GM12892 (cell line): ENCODE data around the gene RPEL1.

Experiments used
- POLR2A ChIP-seq: IDR thresholded peaks from 2 replicates; pipeline ENCODE4 v1.6.1; 2011; ENCODE audit warnings: low read depth, low read length, control low read depth
- TAF1 ChIP-seq: IDR thresholded peaks from 2 replicates; pipeline ENCODE4 v1.6.1; 2011; ENCODE audit warnings: low read depth, mild to moderate bottlenecking, control low read depth, low read length, borderline replicate concordance

DNA sequence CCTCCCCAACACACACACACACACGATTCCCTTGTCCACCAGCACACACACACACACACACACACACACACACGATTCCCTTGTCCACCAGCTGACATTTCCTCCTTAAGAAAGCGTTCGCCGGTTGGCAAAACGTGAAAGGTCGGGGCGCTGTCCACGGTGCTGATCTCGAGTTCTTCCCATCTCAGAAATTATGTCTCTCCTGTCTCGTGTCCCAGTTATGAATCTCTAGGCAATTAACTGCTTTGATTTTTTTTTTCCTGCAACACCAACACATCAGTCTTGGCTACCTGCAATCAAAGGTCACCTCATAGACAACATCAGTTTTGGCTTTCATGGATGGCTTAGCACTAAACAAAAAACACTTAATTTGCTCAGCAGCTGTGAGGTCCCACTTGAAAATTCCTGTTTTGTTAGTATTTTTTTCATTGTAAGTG is 33.2 kb downstream of the RPEL1 start:
- TF ChIP-seq TAF1 (no peak), POLR2A (no peak)
